ENCODE data around the gene PLCB4.

GRCh38 chr20:9062066-9062465, 6.8 kb upstream of the PLCB4 start:
- TF ChIP-seq, protein P1, sequence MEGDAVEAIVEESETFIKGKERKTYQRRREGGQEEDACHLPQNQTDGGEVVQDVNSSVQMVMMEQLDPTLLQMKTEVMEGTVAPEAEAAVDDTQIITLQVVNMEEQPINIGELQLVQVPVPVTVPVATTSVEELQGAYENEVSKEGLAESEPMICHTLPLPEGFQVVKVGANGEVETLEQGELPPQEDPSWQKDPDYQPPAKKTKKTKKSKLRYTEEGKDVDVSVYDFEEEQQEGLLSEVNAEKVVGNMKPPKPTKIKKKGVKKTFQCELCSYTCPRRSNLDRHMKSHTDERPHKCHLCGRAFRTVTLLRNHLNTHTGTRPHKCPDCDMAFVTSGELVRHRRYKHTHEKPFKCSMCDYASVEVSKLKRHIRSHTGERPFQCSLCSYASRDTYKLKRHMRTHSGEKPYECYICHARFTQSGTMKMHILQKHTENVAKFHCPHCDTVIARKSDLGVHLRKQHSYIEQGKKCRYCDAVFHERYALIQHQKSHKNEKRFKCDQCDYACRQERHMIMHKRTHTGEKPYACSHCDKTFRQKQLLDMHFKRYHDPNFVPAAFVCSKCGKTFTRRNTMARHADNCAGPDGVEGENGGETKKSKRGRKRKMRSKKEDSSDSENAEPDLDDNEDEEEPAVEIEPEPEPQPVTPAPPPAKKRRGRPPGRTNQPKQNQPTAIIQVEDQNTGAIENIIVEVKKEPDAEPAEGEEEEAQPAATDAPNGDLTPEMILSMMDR (conservative IDR thresholded peaks at IDR 0.05; ENCODE audit: low read length): no peak
- TF ChIP-seq EZH2phosphoT487 (IDR thresholded peaks at IDR 0.05; ENCODE audit: borderline replicate concordance, low read depth, low read length): no peak

Data from OCI-LY7 (cell line).